HG03196 (cell line): ENCODE measurements around the gene CCIN.
A peak's percentile ranks its signal among the peaks of the same experiment; 100 is the strongest.
"Not testable (repeated sequence)": the region's sequence is repeated elsewhere in the genome, so short reads cannot be mapped to it uniquely, and the experiment has no call there.

ENCODE experiments used
- ATAC-seq: cut with Tn5 transposase; IDR thresholded peaks from one replicate; pipeline ENCODE4 v1.9.1; 2021; ENCODE audit not compliant: unreplicated experiment

CCIN gene

GRCh38 chr9:36169166-36169565 lies at the start of gene CCIN:
Gene CCIN (plus strand): TSS chr9:36169388. CDS start chr9:36169503, 115 bp downstream.
- no peak for ATAC-seq

- ATAC-seq = no peak
Measured at GRCh38 chr9:36119476-36119875, 49.7 kb upstream of the CCIN start.

GRCh38 chr9:36120705-36121104 lies 48.5 kb upstream of the CCIN start:
- ATAC-seq = no peak

GRCh38 chr9:36121971-36122370 lies 47.2 kb upstream of the CCIN start:
- ATAC-seq = no peak

GRCh38 chr9:36123515-36123914 lies 45.7 kb upstream of the CCIN start:
- ATAC-seq = no peak

- no peak for ATAC-seq
Measured at GRCh38 chr9:36125062-36125855, 43.9 kb upstream of the CCIN start.

GRCh38 chr9:36126016-36126730 lies 43.0 kb upstream of the CCIN start:
- ATAC-seq = no peak

GRCh38 chr9:36127652-36128244 lies 41.4 kb upstream of the CCIN start:
- no peak for ATAC-seq

GRCh38 chr9:36128349-36128748 lies 40.8 kb upstream of the CCIN start:
- ATAC-seq = no peak

GRCh38 chr9:36129139-36129538 lies 40.0 kb upstream of the CCIN start:
- ATAC-seq = no peak

GRCh38 chr9:36131666-36132065 lies 37.5 kb upstream of the CCIN start:
- ATAC-seq = not testable (repeated sequence)

GRCh38 chr9:36132086-36132485 lies 37.1 kb upstream of the CCIN start:
- no peak for ATAC-seq

- no peak for ATAC-seq
Measured at GRCh38 chr9:36134761-36135505, 34.3 kb upstream of the CCIN start.

- ATAC-seq = no peak
Measured at GRCh38 chr9:36135741-36136271, 33.4 kb upstream of the CCIN start.

- peak; percentile 88 for ATAC-seq
Measured at GRCh38 chr9:36136272-36136893, 32.8 kb upstream of the CCIN start, which contains the start of gene GLIPR2. Gene GLIPR2 (plus strand): TSS chr9:36136733. CDS start chr9:36136779, 46 bp downstream.

- ATAC-seq = no peak
Measured at GRCh38 chr9:36136894-36137391, 32.2 kb upstream of the CCIN start.

GRCh38 chr9:36137392-36138004 lies 31.7 kb upstream of the CCIN start:
- ATAC-seq = no peak

- no peak for ATAC-seq
Measured at GRCh38 chr9:36138496-36138895, 30.7 kb upstream of the CCIN start.

GRCh38 chr9:36138901-36139300 lies 30.3 kb upstream of the CCIN start:
- ATAC-seq = no peak
